Kidney epithelial cell (primary cell): ENCODE results near the gene BOD1L1. TPM values are rescaled to one million over a fixed set of nuclear protein-coding genes. Genes with fewer than 3 reads are reported as not detected.

Experiments
- DNase-seq: peaks from one replicate; pipeline ENCODE4 v3.0.0-alpha.2; 2010; ENCODE audit warnings: low read depth
- H3K27me3 ChIP-seq: 2 replicates; pipeline ENCODE4 v1.6.0; 2011; ENCODE audit warnings: low read length; ENCODE audit not compliant: control insufficient read depth, insufficient read depth
- H3K36me3 ChIP-seq: 2 replicates; pipeline ENCODE4 v1.5.1; 2011; ENCODE audit warnings: low read length; ENCODE audit not compliant: control insufficient read depth, insufficient read depth
- H3K4me3 ChIP-seq: 2 replicates; pipeline ENCODE4 v1.5.1; 2011; ENCODE audit warnings: low read depth, mild to moderate bottlenecking, control low read depth, low read length
- CTCF ChIP-seq: IDR thresholded peaks from 2 replicates; pipeline ENCODE4 v1.5.1; 2011; ENCODE audit warnings: mild to moderate bottlenecking, moderate library complexity, low read length, control low read depth, inconsistent platforms; ENCODE audit not compliant: insufficient read depth, poor library complexity, severe bottlenecking
- total RNA-seq: library from RNA; depleted of rRNA; stranded (reverse); fragments of >200 nt; gene quantifications from 2 replicates; pipeline ENCODE4 v1.2.3, GENCODE V29; 2015

Gene BOD1L1
- total RNA-seq, 1 donor from 2014 or later = 35.2 TPM

DNA sequence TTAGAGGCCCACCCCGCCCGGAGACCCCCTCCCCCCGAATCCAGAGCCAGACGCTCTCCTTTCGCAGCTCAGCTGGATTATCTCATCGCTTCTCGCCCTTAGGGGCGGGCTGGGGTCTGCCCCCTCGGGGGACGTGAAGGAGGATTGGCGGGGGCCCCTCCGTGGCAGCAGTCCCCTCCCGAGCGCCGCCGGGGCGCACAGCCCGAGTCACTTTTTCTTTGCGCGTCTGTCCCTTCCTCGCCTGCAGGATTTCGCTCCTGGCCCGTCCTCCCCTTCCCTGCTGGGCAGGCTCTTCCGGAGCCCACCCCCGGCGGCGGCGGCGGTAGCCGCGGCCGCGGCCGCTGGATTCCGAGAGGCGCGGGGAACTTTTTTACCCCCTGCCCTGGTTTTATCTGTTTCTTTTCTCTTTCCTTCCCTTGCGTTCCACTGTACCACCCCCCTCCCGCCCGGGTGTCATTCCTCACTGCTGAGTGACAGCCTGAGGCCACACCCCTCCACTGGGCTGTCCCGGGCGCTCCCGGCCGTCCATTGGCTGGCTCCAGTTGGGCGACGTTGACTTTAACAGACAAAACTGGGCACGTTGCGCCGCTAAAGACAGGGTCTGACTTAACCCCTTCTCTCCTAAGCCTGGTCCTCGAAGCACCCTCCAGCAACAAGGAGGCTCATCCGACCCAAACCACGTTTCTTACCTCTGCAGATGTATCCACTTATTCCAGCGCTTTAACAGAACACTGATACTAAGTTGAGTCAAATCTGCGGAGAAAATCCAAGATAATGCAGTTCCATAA is 82.7 kb downstream of the BOD1L1 start:
- Histone ChIP-seq H3K27me3 (peaks cover 85% of the 10 kb centered on the region), H3K36me3 (no peaks in the 10 kb centered on the region), H3K4me3 (peak overlapping the region; percentile 47)
- DNase-seq = no peak
- no peak for TF ChIP-seq CTCF

DNA sequence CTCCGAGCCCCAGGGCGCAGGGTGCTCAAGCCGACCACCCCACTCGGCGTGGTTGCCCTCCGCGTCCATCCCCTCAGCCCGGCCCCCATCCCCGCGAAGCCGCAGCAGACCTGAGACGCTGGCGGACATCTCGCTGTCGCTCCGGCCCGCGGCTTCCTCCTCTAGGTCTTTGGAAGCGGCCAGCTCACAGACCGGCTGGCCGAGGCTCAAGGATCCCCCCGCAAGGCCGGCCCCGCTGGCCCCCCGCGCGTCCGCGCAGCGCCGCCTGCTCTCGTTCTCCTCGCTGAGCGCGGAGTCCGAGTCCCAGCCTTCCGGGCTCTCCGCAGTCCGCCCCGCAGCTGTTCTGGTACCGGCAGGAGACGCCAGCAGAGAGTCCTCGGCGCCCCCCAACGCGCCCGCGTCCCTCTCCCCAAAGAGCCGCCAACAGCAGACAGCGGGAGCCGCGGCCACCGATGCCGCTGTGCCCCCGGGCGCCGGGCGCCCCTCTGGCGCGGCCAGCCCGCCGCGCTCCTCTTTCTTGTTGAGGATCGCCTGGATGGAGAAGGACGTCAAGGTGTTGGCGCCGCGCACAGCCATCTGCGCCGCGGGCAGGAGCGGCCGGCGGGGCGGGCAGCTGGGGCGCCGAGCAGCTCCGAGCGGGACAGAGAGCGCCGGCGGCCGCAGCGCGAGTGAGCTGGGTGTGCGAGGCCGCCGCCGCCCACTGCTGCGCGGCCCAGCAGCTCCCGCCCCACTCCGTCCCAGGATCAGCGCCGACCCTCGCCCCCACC is 83.5 kb downstream of the BOD1L1 start, which contains the start of gene NKX3-2:
Gene NKX3-2, minus strand, starts transcription at position 670 of the 767 bp plus-strand sequence. Its CDS starts 94 bp downstream, at position 576.
- DNase-seq = no peak
- Histone ChIP-seq H3K36me3 (no peaks in the 10 kb centered on the region), H3K27me3 (peaks cover 87% of the 10 kb centered on the region), H3K4me3 (peak within 1 kb of the TSS; percentile 47)
- no peak for TF ChIP-seq CTCF

GRCh38 chr4:13543032-13543838 is 84.3 kb downstream of the BOD1L1 start:
- no peak for DNase-seq
- Histone ChIP-seq H3K27me3 (peaks cover 92% of the 10 kb centered on the region), H3K36me3 (no peaks in the 10 kb centered on the region), H3K4me3 (no peak overlapping the region)
- no peak for TF ChIP-seq CTCF

DNA sequence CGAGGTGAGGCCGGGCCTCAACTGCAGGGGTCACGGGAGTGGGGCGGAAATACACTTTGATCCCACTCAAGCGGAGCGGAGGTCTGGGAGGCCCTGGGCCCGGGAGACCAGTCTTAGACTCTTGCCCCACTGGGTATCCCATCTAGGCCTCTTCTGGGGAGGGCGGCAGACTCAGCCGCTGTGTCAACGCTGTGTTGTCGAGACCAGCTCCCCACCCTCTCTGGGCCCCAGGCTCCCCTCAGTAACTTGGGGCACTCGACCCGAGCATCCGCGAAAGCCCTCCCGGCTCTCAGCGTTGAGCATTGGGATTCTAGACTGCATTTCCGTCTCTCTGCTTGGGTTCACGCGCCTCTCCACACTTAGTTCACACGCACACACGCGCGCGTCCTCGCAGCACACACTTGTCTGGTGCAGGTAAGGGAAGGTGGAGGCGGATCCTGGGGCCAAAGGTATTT is 84.9 kb downstream of the BOD1L1 start:
- Histone ChIP-seq H3K27me3 (peaks cover 93% of the 10 kb centered on the region), H3K4me3 (no peak overlapping the region), H3K36me3 (no peaks in the 10 kb centered on the region)
- no peak for DNase-seq
- TF ChIP-seq CTCF = no peak

GRCh38 chr4:13541720-13542576 is 85.6 kb downstream of the BOD1L1 start:
- H3K27me3 ChIP-seq = peaks cover 93% of the 10 kb centered on the region
- peak; percentile 41 for TF ChIP-seq CTCF
- DNase-seq = no peak
- no peak overlapping the region for H3K4me3 ChIP-seq
- no peaks in the 10 kb centered on the region for H3K36me3 ChIP-seq
